Measurements from ENCODE around the gene GSTA3. TPM values are rescaled to one million over a fixed set of nuclear protein-coding genes. Genes with fewer than 3 reads are reported as not detected.
"Not testable (repeated sequence)": the region's sequence is repeated elsewhere in the genome, so short reads cannot be mapped to it uniquely, and the experiment has no call there.

Gene GSTA3
- not detected in 2 replicates for polyA plus RNA-seq (2014; cell fraction: cytosol; rRNA removed)
- not detected in 2 replicates for polyA plus RNA-seq (2014; cell fraction: nucleus; rRNA removed)

- DNase-seq (ENCODE audit: low spot score) = no peak
These were observed at the start of gene GSTA3 for GRCh38 chr6:52909531-52909930. TSS of gene GSTA3 (minus strand) at chr6:52909698. CDS start at chr6:52905834, 3,864 bp downstream.

GRCh38 chr6:52958546-52959255 lies 49.2 kb upstream of the GSTA3 start:
- no peak for DNase-seq (ENCODE audit: low spot score)

GRCh38 chr6:52955871-52956270 lies 46.4 kb upstream of the GSTA3 start:
- no peak for DNase-seq (ENCODE audit: low spot score)

GRCh38 chr6:52953911-52954839 lies 44.7 kb upstream of the GSTA3 start:
- DNase-seq (ENCODE audit: low spot score) = no peak

- peak; percentile 27 for DNase-seq (ENCODE audit: low spot score)
These were observed 36.8 kb upstream of the GSTA3 start for GRCh38 chr6:52946306-52946705.

GRCh38 chr6:52942821-52943220 lies 33.3 kb upstream of the GSTA3 start:
- not testable (repeated sequence) for DNase-seq (ENCODE audit: low spot score)

- DNase-seq (ENCODE audit: low spot score) = no peak
These were observed 32.7 kb upstream of the GSTA3 start for GRCh38 chr6:52942221-52942620.

GRCh38 chr6:52937908-52938307 lies 28.4 kb upstream of the GSTA3 start:
- no peak for DNase-seq (ENCODE audit: low spot score)

GRCh38 chr6:52933778-52934177 lies 24.3 kb upstream of the GSTA3 start:
- no peak for DNase-seq (ENCODE audit: low spot score)

GRCh38 chr6:52931351-52931750 lies 21.9 kb upstream of the GSTA3 start:
- no peak for DNase-seq (ENCODE audit: low spot score)

GRCh38 chr6:52929321-52930164 lies 20.0 kb upstream of the GSTA3 start:
- no peak for DNase-seq (ENCODE audit: low spot score)

- DNase-seq (ENCODE audit: low spot score) = no peak
These were observed 18.0 kb upstream of the GSTA3 start for GRCh38 chr6:52927451-52927850.

- DNase-seq (ENCODE audit: low spot score) = no peak
These were observed 16.7 kb upstream of the GSTA3 start for GRCh38 chr6:52925919-52926792.

- no peak for DNase-seq (ENCODE audit: low spot score)
These were observed 15.5 kb upstream of the GSTA3 start for GRCh38 chr6:52925042-52925441.

- DNase-seq (ENCODE audit: low spot score) = not testable (repeated sequence)
These were observed 14.2 kb upstream of the GSTA3 start for GRCh38 chr6:52923689-52924088.

GRCh38 chr6:52922161-52922560 lies 12.7 kb upstream of the GSTA3 start:
- DNase-seq (ENCODE audit: low spot score) = no peak

- DNase-seq (ENCODE audit: low spot score) = no peak
These were observed 12.2 kb upstream of the GSTA3 start for GRCh38 chr6:52921743-52922142.

GRCh38 chr6:52919511-52919910 lies 10.0 kb upstream of the GSTA3 start:
- DNase-seq (ENCODE audit: low spot score) = not testable (repeated sequence)

GRCh38 chr6:52918771-52919170 lies 9.3 kb upstream of the GSTA3 start:
- DNase-seq (ENCODE audit: low spot score) = not testable (repeated sequence)

- not testable (repeated sequence) for DNase-seq (ENCODE audit: low spot score)
These were observed 8.7 kb upstream of the GSTA3 start for GRCh38 chr6:52918027-52918686.
